22Rv1 (cell line): Measurements from ENCODE around the gene PACS1.

Experiments used
- ZFX ChIP-seq: fragments of 450-650 bp; IDR thresholded peaks from 2 replicates; pipeline ENCODE4 v1.6.1; 2017; ENCODE audit warnings: antibody characterized with exemption, borderline replicate concordance
- TF ChIP-seq, protein P1 (sequence below): fragments of 450-650 bp; IDR thresholded peaks from 2 replicates; pipeline ENCODE4 v1.5.1; 2017; ENCODE audit warnings: mild to moderate bottlenecking

DNA sequence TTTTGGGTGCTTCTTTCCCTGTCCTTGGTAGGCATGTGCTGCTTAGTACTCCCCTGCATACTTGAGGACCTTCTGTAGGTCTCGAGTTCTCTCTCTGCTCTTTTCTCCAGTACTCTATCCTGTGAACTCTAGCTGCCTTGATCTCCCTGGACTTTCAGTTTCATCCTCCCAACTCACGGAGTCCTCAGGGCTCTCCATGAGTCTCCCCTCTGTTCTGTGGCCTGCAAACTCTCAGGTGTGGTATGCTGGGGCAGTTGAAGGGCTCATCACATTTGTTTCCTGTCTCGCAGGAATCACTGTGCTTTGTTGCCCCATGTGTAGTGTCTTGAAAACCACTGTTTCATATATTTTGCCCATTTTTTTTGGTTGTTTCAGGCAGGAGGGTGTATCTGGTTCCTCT lies 3.3 kb upstream of the PACS1 start:
- TF ChIP-seq, protein P1, sequence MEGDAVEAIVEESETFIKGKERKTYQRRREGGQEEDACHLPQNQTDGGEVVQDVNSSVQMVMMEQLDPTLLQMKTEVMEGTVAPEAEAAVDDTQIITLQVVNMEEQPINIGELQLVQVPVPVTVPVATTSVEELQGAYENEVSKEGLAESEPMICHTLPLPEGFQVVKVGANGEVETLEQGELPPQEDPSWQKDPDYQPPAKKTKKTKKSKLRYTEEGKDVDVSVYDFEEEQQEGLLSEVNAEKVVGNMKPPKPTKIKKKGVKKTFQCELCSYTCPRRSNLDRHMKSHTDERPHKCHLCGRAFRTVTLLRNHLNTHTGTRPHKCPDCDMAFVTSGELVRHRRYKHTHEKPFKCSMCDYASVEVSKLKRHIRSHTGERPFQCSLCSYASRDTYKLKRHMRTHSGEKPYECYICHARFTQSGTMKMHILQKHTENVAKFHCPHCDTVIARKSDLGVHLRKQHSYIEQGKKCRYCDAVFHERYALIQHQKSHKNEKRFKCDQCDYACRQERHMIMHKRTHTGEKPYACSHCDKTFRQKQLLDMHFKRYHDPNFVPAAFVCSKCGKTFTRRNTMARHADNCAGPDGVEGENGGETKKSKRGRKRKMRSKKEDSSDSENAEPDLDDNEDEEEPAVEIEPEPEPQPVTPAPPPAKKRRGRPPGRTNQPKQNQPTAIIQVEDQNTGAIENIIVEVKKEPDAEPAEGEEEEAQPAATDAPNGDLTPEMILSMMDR, result no peak
- no peak for TF ChIP-seq ZFX
